Suprapubic skin (tissue), 4 donors: ENCODE data around the gene GZMH.

ENCODE experiments used
- CTCF ChIP-seq, 2 donors: fragments of 200-600 bp in 1 of 2; fragments of 450-650 bp in 1 of 2; sonication (generic) in 1 of 2; IDR thresholded peaks; one replicate each; pipeline ENCODE4 v1.5.1; 2016 to 2019; ENCODE audit warnings: antibody characterized with exemption in 2 of 2, mild to moderate bottlenecking in 1 of 2, moderate library complexity in 1 of 2
- EP300 ChIP-seq: sonication (generic); formaldehyde crosslinking; IDR thresholded peaks from one replicate; pipeline ENCODE4 v1.6.1; 2017; ENCODE audit warnings: antibody characterized with exemption
- POLR2A ChIP-seq, 2 donors: fragments of 450-650 bp; IDR thresholded peaks; one replicate each; pipeline ENCODE4 v1.6.1; 2017; ENCODE audit warnings: antibody characterized with exemption in 2 of 2, mild to moderate bottlenecking in 2 of 2, moderate library complexity in 2 of 2
- POLR2AphosphoS5 ChIP-seq, 3 donors: sonication (generic); formaldehyde crosslinking; IDR thresholded peaks; one replicate each; pipeline ENCODE4 v1.6.1; 2017; ENCODE audit warnings: antibody characterized with exemption in 3 of 3

GRCh38 chr14:24563505-24563904, 46.0 kb downstream of the GZMH start:
- TF ChIP-seq CTCF (IDR thresholded peaks at IDR 0.05) (no peak), POLR2AphosphoS5 (IDR thresholded peaks at IDR 0.05) (no peak), EP300 (no peak), POLR2A (IDR thresholded peaks at IDR 0.05) (no peak)
